Mammary epithelial cell (primary cell): Measurements from ENCODE around the gene ZNF784.

Experiments
- EZH2 ChIP-seq: IDR thresholded peaks from 2 replicates; pipeline ENCODE4 v1.6.1; 2012; ENCODE audit warnings: low read length, inconsistent platforms, borderline replicate concordance
- TF ChIP-seq, protein P1 (sequence below), 2 donors: IDR thresholded peaks in 1 of 2; conservative IDR thresholded peaks in 1 of 2; 2 replicates each; pipeline ENCODE4 v1.5.1; 2011 to 2012; ENCODE audit warnings: inconsistent platforms in 2 of 2, low read length in 2 of 2, mild to moderate bottlenecking in 2 of 2, control low read depth in 1 of 2, low read depth in 1 of 2; ENCODE audit not compliant: insufficient read depth in 1 of 2; ENCODE audit errors: extremely low read depth in 1 of 2

DNA sequence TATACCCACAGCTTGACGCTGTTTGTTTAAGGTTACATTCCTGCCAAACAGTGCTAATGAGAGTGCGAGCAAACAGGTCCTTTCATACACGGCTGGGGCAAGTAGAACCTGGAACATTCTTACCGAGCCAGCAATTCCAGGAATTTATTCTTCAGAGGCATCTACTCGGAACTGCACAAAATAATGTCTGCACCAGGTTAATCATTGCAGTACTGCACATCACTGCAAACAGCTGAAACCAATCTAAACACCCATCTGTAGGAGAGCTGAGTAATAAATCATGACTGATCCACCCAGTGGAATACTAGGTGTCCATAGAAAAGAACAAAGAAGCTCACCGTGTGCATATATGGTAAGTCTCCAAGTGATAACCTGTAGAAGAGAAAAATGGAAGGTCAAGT lies 42.5 kb downstream of the ZNF784 start:
- TF ChIP-seq EZH2: no peak
- TF ChIP-seq, protein P1, sequence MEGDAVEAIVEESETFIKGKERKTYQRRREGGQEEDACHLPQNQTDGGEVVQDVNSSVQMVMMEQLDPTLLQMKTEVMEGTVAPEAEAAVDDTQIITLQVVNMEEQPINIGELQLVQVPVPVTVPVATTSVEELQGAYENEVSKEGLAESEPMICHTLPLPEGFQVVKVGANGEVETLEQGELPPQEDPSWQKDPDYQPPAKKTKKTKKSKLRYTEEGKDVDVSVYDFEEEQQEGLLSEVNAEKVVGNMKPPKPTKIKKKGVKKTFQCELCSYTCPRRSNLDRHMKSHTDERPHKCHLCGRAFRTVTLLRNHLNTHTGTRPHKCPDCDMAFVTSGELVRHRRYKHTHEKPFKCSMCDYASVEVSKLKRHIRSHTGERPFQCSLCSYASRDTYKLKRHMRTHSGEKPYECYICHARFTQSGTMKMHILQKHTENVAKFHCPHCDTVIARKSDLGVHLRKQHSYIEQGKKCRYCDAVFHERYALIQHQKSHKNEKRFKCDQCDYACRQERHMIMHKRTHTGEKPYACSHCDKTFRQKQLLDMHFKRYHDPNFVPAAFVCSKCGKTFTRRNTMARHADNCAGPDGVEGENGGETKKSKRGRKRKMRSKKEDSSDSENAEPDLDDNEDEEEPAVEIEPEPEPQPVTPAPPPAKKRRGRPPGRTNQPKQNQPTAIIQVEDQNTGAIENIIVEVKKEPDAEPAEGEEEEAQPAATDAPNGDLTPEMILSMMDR (conservative IDR thresholded peaks at IDR 0.05 in 1 of 2, IDR thresholded peaks at IDR 0.05 in 1 of 2; ENCODE audit: extremely low read depth in 1 of 2, insufficient read depth in 1 of 2, low read depth in 1 of 2, low read length in 2 of 2): no peak
